GM19240 (cell line): Measurements from ENCODE around the gene POU3F2.

ENCODE experiments used
- DNase-seq: peaks from one replicate; pipeline ENCODE4 v3.0.0; 2011; ENCODE audit warnings: low spot score; ENCODE audit not compliant: insufficient read length

POU3F2 gene

DNA sequence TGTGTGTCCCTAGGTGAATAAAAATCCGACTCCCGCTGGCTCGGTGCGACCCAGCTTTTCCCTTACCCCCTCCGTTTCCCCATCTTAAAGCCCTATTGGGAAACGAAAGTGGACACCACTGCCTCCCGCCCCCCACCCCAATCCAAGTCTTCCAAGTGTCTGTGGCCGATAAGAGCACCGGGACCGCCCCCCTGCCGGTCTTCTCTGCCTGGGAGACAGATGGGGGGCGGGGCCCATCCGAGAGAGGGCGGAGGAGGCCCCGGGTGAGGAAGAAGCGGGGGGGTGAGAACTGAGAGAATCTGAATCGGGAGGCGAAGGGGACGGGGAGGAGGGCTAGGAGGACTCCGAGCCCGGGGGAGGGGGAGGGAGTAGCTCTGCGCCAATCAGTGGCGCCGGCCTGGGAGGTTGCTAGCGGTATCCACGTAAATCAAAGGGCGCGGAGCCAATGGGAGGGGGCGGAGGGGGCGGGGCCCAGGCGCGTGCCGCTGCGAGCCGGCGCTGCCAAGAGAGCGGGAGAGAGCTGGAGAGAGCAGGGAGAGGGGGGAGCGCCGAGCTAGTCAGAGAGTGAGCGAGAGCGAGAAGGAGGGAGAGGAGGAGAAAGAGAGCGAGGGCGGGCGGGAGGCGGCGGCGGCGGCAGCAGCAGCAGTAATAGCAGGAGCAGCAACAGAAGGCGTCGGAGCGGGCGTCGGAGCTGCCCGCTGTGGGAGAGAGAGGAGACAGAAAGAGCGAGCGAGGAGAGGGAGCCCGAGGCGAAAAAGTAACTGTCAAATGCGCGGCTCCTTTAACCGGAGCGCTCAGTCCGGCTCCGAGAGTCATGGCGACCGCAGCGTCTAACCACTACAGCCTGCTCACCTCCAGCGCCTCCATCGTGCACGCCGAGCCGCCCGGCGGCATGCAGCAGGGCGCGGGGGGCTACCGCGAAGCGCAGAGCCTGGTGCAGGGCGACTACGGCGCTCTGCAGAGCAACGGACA is at the start of gene POU3F2:
POU3F2 (plus strand) TSS at position 515 of the 972 bp plus-strand sequence; CDS start at position 815, 300 bp downstream.
- DNase-seq, result peak; percentile 65

DNA sequence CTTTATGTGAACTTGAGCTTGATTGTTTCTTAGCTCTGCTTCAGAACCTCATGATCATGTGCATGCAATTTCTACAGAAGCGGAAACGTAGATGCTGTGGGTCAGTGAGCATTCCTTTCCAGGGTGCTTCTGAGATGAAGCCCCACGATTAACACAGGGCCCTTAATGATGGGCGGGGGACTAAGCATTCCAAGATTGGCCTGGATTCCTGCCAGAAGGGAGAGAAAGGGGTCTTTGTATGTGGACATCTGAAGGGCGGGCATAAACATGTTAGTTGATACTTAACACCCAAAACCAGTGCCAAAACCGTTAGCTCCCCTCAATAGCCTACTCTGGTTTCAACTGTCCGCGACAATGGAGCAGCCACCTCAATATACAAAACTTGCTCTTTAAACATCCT is 46.9 kb upstream of the POU3F2 start:
- DNase-seq, result no peak

DNA sequence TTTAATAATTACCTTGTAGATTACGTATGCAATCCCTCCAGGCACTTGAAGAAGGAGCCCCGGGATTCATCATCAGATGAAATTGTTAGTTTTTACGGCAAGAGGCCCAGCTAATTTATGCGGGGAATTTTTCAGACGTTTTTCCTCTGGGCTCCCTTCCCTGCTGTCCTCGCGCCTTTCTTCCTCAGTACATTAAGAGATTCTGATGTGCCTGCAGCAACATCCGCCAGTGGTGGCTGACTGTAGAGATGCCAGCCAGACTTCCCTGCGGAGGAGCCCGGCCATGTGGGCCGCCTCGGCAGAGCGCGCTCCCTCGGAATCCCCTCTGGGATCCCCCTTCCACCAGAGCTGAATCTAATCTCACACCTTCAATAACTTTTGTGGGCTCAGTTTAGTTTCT is 46.4 kb upstream of the POU3F2 start:
- DNase-seq, result no peak

DNA sequence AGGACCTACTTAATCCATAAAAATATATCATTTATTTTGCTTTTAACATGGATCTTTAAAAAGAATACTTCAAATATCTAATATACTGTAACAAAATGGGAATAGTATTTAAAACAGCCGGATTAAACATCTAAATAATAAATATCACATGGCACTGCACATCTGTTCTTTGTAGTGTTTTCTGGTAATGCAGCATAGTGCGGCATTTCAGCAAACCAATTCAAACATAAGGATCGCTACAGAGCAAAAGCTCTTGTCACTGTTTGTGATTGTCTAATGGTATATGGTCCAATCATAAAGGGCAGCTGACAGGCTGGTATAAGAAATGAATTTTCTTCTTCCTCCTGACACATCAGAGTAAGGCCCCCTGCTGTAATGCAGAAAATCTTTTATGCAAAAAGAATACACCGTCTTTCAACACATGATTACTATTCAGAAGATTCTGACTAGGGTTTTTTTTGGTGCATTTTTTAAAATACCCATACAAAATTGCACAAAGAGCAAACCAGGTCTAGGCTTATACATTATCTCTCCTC is 40.0 kb upstream of the POU3F2 start:
- DNase-seq, result no peak

DNA sequence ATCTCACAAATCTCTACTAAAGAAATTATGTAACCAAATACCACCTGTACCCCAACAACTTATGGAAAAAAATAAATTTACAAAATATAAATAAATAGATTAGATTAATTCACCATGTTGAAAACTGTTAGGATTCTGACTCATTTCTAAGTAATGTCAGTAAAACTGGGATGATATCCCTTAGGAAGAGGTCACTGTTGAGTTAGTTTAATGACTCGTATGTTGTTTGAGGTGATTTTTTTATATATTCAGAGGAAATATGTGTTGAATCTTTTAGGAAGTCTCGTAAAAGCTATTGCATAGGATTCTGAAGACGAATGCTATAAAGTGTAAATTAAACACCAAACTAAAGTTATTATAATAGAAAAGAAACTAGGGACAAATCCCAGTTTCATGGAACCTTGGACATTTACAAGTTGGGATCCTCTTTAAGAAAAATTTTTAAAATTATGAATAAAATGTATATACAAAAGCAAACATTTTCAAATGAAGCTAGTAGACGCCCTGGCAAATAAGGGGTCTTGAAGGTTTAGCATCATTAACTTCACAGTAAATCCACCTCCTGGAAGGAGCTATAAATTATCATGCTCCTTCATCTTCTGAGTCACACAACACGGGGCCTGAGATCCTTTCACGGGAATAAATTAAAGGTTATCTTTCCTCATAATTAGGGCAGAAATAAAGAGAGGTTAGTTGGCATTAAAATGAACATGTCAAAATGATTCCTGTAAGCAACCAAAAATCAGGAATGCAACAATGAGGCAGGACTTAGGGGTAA is 37.0 kb upstream of the POU3F2 start:
- no peak for DNase-seq

DNA sequence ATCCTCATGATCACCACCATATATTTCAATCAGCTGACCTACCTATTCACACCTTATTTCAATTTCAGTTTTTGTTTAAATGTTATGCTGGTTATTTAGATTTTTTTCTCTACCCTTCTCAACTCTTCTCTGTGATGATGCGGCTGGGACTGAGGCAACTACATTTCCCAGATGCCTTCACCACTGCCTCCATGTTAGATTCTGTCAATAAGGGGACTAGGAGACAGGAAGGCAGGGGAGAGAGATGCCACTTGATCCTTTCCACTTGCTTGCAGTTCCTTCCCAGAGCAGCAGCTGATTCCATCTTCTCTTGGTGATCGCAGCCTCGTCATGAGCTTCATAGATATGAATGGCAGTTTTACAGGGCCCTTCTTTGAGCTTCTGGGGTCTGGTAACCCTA is 33.5 kb upstream of the POU3F2 start:
- DNase-seq, result no peak

DNA sequence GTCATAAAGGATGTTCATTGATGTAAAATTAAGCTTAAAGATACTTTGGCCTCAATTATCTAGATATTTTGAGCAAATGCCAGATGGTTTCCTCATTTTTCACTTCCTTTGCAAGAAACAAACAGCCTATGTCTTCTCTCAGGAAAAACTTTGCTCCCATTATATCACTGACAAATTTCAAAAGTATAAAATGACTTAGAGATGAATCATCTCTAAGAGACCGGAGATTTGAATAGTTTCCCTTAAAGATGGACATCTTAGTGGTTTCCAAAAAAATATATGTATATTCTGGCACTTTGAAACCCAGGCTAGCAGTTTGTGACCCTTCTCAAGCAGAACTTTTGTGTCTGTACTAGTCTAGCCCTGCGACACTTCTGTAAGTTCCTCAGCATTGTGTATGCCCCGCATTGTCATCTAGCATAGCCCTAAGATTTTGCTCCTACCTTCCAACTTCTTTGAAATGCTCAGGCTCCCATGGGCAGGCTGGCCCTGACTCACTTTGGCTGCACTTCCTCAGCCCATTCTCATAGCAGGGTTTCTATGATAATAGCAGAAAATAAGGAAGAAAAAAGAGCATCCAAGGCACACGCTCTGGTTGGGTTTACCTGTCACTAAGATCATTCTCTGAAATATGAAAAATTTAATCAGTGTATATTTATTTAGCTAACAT is 25.7 kb upstream of the POU3F2 start:
- DNase-seq, result no peak

DNA sequence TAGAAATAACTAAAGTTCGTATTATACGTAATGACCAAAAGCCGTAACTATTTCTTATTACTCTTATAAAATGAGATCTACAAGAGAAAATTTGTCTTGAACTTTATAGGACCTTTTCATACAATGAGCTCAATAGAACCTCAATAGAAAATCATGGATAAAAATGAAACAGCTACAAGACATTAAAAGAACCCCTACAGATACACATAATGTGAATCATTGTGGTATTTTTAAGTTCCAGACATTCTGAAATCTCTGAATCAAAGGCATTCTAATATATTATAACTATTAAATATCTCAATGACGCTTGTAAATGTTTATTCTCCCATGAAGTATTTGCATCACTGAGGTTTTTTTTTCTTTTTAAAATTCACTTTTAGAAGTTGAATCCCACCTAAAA is 22.2 kb upstream of the POU3F2 start:
- no peak for DNase-seq

DNA sequence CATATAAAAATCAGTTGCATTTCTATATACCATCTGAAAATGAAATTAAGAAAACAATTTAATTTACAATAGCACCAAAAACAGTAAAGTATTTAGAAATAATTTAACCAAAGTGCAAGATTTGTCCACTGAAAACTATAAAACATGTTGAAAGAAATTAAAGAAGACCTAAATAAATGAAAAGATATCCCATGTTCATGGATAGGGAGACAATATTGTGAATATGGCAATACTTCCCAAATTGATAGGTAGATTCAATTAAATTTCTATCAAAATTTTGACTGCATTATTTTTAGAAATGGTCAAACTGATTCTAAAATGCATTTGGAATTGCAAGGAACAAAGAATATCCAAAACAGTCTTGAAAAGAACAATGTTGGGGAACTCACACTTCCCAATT is 17.6 kb upstream of the POU3F2 start:
- no peak for DNase-seq

DNA sequence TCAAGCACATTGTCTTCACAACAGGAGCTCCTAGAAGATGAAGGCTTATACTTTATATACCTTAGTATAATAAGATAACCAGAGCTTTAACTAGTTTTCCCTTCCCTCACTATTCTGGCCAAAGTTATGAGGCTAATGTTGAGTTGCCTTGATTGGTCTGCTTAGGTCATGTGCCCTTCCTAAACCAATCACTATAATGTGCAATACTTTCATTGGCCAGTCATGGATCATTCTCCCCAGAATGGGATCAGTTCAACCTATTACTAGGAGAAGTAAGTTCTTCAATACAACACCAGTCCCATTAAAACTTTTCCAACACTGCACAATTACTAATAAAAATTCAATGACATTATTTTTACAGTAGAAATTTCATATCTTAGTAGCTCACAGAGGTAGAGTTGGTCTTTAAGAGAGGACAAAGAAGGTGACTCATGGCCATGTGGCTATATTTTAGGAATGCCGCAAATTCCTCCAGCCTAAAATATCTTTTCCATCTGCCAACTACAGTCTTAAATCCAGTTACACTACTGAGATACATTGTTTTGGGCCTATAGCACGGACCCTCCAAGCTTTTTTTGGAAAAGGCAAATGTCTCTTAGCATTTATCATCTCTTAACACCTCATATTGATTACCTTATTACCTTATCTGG is 12.5 kb upstream of the POU3F2 start:
- DNase-seq, result no peak

DNA sequence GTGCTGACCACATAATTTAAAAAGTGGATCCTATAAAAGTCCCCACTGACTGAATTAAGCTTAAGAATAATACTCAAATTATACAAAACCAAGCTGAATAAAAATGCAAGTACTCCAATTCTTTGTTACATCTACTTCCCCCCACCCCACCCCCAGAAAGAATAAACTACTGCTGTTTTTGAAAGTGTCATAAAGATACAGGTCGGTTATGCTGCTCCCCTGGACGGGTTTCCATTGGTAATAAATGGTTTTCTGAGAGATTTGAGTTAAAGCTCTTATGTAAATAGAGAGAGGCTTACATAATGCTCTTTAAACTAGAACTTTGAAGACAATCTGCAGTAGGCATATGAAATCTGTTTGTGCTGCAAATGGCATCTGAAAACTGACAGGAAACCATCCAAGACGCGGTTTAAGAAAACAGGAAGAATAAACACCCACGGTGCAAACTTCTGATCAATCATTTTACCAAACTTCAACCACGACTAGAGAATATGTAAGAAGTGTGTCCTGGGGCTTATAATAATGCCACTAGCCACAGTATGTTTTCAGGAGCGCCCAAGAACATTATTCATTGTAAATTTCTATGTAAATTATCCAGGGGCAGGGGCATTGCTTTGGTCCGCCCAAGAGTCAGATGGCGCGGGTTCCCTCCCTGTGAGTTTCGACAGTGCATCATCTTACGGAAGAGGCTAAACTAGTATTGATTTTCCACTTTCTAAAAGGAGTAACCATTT is 10.8 kb upstream of the POU3F2 start:
- no peak for DNase-seq

DNA sequence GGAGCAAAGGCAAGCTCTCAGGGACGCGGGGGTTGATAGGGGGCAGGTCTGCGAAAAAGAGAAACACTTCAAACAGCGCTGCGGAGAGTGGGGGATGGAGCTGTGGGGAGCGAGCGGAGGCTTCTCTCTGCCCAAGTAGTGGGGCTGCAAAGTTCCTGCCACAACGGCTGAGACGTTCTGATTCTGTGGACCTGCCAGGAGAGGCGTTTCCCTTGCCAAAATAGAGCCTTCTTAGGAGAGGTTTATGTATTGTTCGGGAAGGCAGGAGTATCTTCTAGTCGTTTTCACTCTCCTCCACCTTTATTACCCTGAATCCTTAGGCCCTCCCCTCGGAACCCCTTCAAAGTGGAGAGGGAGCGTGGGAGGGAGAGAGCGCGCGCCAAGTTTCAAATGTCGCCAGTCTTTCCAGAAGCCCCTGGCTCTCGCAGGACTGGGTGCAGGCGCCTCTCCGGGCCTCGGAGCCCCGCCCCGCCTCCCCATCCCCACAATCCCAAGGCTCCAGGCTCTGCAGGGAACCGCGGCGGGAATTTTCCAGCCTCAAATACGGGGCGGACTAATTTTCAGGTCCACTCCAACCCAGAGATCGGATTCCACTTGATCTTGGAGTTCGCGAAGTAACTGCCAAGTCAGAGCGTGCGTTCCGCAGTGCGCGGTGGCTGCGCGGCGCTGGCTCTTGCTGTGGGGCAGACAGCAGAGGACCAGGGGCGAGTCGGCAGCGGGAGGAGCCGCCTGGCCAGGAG is 10.0 kb upstream of the POU3F2 start:
- no peak for DNase-seq

DNA sequence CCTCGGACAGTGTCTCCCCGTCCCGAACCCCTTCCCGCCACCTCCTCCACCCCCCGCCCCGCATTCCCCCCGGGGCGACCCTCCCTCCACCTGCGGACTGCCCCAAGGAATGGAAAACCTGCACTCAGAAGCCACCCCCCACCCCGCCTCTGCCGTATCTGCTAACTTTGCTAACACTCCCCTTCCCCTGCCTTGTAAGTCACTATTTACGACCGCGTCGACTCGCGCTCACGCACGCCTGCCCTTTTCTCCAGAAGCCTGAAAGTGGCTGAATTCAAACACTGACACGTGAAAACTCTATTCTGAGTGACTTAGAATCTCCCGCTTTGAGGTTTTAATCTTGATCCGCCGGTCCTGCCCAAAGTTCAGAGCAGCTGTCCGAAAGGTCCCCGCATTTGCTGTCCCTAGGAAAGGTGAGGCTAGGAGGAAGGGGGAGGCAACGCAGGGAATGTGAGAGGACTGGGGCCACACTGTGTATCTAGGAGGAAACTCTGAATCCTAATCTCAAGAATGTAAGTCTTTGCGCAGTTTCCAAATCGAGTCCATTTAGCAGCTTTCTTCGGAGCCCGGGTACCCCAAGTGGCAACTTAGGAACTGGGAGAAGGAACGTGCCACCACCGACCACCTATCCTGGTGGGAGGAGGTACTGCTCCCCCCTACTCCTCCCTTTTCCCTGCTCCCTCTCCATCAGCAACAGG is 9.3 kb upstream of the POU3F2 start:
- DNase-seq, result no peak

DNA sequence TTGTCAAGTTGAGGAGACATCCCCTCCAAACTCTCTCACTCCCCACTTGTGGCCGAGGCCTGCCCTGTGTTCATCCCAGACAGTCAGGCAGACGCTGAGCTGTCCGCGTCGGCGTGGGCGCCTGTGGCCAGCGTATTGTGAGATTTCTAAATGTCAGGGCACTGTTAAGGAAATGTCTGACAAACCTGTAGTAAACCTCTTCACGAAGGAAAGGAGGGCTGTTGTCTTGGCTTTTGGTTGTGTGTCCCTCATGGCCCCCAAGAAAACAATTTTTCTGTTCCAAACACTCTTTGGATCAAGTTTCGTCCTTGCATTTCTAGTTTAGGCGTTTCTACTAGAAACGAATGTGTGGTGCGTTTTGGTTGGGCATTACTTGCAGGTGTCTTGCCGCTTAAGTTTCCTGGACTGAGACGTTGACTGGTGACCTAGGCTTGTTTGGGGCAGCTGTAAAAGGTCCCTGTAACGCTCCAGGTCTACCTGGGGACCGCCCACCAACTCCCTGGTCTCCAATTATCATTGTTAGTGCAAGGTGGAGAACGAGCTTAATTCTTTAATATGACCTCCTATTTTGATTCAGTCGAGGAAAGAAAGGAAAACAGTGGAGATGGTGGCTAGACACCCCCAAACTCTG is 8.7 kb upstream of the POU3F2 start:
- no peak for DNase-seq

DNA sequence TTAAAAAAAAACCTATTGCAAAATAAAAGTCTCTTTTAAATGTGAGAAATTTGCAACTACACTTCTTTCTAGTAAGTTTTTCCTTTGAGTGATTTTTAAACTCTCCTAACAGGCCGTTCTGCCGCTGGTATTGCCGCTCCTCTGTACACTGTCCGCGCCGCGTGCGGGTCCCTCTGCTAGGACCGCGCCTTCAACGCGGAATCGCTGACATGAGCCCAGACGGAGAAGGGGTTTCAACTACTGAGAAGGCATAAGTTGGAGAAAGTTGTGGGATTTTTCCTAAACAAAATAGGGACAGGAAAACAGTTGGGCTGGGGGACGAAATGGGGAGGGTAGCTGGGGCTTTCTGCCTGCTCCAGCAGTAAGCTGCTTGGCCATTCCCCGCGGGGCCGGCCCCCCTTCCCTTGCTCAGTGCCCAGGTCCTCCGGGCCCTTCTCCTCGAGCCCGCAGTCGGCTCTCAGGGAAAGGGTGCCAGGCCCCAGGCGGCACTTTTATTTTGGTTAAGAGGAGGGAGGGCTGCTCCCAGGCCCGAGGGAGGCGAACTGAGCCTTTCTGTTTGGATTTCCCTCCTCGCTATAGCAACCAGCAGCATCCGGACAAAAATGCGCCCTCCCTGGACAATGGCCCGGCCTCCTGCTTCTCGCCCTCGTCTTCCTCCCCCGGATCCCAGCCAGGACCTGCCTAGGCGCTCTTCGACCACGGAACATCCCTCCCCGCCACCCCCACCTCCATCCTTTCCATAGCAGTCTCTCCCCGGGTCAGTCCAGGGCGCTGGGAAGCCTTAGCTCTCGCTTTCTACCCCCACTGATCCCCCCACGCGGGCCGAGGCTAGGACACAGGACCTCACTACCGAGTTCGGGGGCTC is 6.8 kb upstream of the POU3F2 start:
- no peak for DNase-seq

DNA sequence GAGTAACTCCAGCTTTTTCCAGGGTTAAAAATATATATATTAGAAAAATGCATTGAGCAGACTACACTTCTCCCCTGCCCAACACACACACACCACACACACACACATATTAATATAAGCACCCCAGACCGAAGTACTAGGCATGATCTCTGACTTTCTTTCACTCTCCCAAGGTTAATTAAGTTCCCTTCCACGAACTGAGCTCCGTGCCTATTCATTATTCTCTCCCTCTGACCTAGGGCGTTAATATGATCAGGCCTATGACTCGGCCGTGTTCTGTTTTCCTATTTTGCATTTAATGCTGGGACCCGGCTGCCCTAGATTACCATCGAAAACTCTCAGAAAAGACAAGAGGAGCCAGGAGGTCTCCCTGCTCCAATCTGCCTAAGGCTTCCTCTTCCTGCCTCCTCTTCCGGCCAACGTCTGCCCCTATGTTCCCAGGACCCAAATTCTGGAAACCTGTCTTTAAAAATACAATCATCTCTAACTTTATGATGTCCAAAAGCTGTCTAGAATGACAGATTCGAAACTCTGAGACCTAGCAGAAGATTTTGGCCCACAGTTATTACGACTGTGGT is 6.1 kb upstream of the POU3F2 start:
- DNase-seq, result no peak

DNA sequence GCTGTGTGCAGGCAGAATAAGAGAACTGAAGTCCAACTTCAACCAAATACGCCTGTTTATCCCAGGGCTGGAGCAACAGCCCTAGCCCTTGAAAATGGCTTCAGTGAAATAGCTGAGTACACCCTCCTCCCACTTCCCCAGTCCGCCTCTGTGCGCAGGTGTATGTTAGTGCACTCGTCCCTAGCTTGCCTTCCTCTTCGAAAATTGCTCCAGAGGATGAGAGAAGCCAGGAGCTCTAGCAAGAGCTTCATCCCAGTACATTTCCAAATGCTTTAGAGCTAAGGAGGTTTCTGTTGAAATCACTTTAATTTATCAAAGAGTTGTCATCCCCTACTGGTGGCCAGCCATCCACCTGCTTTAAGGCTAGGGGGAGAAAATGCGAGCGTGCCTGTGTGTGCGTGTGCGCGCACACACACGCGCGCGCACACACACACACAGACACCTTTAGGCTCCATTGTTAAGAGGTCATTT is 5.4 kb upstream of the POU3F2 start:
- no peak for DNase-seq
